GM19395 (cell line): ENCODE results near the gene CTRB1.
A peak's percentile ranks its signal among the peaks of the same experiment; 100 is the strongest.

ENCODE experiments used
- ATAC-seq: cut with Tn5 transposase; IDR thresholded peaks from one replicate; pipeline ENCODE4 v1.9.1; 2021; ENCODE audit warnings: mild to moderate bottlenecking, moderate library complexity; ENCODE audit not compliant: unreplicated experiment

CTRB1 gene

DNA sequence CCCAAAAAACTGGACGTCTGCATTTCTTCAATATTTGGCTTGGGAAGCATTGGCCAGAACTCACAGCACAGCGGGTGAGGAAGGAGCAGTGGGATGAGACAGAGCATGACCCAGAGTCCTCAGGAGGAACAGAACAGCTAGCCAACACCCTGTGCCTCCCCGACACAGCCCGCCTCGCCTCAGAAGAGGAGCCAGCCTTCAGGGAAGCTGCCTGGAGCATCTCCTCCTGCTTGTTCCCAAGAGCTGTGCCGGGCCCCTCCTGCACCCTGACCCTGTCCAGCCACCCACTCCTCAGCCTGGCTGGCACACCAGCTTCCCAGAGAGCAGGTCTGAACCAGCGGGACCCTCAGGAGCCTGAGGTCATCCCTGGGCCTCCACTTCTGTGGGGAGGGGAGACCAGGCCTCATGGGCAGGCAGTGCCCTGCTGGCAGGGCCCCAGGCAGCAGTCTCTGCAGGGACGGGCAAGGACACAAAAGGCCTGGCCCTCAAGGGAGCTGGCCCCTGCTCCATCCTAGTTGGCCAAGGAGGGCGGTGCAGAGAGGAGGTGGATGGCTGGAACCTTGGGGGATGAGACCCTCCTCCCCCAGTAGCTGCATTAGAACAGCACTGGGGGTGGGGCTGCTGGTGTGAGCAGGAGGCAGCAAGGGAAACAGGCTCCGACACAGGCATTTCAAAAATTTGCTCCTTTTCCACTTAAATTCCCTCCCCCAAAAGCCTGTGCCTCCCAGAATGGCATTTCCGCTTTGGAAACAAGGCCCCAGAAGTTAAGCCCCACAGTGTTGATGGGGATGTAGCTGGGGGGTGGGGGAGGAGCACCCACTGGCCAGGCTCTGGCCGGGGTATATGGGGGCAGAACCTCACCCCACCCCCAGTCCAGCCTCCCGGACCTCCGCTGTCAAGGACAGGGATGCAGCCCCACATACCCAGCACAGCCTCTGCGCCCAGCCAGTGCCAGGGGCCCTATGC, 34.4 kb downstream of the CTRB1 start:
- ATAC-seq = no peak

DNA sequence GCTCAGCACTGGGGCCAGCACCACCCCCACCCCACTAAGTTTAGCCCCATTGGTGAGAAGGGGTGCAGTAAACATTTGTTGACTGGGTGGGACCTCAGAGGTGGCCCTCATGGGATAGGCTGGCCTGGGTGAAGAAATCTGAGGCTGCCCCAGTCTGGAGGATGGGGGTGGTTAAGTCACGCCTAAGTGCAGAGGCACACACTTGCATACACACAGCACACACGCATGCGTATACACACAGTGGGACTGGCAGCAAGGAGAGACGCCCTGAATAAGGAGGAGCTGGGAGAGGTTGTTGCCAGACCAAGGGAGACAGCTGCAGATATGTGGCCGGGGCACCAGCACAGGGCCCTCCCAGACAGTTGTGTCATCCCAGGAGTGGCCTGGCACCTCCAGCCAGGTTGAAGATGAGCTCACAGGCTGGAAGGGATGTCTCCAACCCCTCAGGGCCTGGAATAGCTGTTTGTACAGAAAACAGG, 35.6 kb downstream of the CTRB1 start:
- ATAC-seq = no peak

- ATAC-seq = no peak
These were observed 37.3 kb downstream of the CTRB1 start for GRCh38 chr16:75256059-75256571.

DNA sequence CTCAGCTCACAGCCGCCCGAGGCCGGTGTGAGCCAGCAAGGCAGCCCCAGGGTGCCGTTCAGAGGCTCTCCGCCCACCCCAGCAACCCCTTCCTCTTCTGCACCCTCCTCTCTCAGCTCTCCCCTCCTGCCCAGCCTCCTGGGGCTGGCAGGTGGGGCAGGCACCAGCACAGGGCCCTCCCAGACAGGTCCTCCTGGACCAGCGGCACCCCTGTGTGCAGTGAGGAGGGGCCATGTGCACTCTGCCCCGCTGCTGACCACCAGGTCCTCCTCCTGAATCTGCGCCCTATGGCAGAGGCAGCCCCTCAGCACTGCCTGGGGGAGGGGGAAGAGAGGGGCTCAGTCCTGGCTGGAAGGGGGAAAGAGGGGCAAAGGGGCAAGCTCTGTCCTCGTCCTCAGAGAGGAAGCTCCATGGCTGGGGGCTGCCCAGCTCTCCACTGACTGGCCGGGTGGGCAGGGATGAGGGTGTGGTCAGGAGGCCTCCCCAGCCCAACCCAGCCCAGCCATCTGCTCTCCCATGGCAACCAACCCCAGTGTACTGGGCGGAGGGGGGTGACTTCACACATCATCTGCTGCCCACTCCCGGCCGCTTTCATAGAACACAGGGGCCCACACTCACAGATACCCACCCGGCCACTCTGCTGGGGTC, 38.0 kb downstream of the CTRB1 start:
- ATAC-seq = no peak

GRCh38 chr16:75257886-75258806, 39.4 kb downstream of the CTRB1 start:
- no peak for ATAC-seq

- ATAC-seq = no peak
These were observed 40.0 kb downstream of the CTRB1 start for GRCh38 chr16:75258807-75259141.

- no peak for ATAC-seq
These were observed 42.2 kb downstream of the CTRB1 start for GRCh38 chr16:75260851-75261589.

GRCh38 chr16:75261590-75262078, 42.8 kb downstream of the CTRB1 start:
- no peak for ATAC-seq

- ATAC-seq = no peak
These were observed 43.5 kb downstream of the CTRB1 start for GRCh38 chr16:75262104-75262799.

GRCh38 chr16:75262800-75263127, 44.0 kb downstream of the CTRB1 start:
- ATAC-seq = no peak

GRCh38 chr16:75263291-75263962, 44.6 kb downstream of the CTRB1 start:
- no peak for ATAC-seq

DNA sequence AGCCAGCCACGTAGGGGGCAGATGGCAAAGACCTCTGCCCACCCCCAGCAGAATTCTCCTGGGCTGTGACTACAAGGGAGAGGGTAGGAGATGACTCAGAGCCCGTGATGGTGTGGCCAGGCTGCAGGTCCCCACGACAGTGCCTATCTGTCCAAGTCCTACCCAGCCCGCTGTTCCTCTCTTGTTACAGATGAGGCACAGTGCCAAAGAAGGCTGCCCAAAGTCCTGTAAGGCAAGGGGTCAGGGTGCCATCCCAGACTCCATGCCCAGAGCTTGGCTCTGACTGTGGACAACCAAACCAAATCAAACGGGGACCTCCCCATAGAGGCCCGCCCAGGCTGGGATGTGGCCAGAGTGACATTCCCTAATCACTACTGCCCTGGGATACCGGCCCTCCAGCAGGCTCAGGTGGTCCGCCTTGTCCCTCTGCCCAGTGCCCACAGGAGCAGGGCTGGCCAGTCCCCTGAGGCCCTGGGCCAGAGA, 45.2 kb downstream of the CTRB1 start:
- no peak for ATAC-seq

GRCh38 chr16:75264457-75264998, 45.7 kb downstream of the CTRB1 start:
- ATAC-seq = no peak

DNA sequence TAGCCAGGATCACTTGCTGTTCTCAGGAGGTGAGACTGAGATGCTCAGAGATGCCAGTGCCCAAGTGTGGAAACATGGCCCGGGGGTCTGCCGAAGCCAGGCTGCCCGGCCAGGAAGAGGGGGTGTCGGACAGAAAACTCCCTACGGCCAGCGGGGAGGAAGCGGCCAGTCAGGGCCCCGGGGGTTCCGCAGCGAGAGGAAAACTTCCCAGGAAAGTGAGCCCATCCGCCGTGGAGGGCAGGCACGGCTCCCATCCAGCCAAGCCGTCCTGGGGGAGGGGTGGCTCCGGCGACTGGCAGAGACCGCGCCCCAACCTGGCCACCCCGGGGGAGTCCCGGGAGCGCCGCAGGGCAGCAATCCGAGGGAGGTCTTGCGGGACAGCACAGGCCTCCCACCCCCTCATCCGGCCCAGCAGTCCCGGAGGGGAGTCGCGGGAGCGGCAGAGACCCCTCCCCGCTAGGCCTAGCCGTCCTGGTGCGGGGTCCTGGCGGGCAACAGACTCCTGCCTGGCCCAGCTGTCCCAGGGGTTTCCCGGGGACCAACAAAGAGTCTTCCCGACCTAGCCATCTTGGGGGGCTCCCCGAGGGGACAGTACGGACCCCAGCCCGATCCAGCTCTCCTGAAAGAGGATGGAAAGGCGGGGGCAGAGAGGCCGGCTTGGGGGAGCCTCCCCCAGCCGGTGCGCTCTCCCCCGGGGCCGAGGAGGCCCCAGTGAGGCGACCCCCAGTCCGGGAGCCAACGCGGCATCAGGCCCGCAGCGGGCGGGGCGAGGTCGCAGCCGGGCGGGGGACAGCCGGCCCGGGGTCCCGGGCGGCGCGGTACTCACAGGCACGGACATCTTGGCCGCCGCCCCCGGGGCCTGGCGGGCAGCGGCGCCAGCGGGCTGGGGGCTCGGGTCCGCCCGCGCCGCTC, 46.5 kb downstream of the CTRB1 start:
- ATAC-seq = peak; percentile 34

DNA sequence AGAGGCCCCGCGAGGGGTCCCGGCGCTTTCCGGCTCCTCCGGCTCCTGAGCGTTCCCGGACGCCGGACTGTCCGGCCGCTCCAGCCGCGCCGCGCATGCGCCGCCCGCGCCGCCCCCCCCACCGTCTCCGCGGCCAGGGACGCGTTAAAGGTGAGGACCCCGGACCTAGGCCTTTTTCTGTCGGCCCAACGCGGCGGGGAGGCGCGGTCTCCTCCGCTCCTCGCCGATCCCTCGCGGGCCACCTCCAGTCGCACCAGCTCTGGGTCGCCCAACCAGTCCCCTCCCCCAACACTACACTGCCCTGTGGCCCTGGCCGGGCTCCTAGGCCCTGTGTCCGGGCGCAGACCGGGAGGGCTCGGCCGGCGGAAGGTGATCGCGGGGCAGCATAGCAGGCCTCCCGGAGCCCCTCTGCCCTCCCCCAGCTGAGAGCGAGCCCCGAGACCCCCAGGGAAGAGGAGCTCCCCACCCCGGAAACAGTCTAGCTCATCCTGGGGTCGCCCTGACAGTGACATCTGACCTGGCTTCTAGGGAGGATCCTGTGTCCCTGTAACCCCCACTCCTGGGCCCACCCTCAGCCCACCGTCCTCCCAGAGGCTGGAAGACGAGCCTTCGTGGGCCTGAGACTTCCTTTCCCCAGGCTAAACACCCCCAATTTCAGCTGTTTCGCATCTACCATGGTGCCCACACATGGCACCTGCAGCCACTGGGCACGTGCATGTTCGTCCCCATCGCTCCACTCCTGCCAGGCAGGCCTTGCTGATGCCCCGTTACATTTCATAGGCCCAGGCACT, 47.3 kb downstream of the CTRB1 start:
- ATAC-seq = peak; percentile 75

DNA sequence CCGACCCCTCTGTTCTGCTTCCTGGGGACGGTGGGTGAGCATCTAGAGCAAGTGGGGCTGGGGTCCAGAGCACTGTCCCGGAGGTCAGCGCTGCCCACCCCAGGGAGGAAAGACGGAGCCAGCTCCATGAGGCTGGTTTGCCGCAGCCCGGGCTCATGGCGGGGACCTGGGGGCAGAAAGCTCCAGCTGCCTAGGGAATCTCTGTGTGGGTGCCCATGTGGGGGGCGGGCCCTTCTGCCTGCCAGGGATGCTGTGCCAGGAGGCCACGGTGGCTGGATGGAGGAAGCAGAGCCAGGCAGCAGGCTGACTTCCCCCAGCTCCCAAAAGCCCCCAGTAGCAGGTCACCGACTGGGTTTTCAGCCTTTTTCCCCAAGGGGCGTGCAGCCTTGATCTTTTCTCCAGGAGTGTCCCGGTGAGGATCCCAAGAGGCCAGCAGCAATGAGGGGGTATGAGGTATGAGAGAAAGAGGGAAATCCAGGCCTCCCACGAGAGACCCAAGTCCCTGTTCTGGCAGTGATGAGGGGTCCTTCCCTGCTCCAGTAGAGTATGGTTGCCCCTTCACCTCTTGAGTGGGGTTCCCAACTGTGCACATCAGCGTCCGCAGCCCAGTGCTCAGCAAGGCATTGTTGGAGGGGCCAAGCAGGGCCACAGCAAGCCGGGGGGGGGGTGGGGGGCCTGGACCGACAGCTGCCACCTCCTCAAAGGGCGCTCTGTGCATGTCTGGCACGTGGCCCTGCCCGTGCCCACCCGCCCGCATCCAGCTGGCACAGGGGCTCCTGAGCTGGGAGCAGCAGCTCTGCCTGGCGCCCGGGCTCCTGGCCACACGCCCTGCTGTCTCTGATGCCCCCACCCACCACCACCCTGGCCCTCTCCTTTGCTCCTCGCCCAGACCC, 48.2 kb downstream of the CTRB1 start:
- ATAC-seq = no peak
